ENCODE measurements around the gene RPS6KL1.
"Not testable (repeated sequence)": the region's sequence is repeated elsewhere in the genome, so short reads cannot be mapped to it uniquely, and the experiment has no call there.

The RPS6KL1 gene

GRCh38 chr14:74934476-74935359 lies 11.7 kb upstream of the RPS6KL1 start:
- DNase-seq (ENCODE audit: low spot score), result no peak

GRCh38 chr14:74934041-74934440 lies 11.0 kb upstream of the RPS6KL1 start:
- DNase-seq (ENCODE audit: low spot score), result no peak

DNA sequence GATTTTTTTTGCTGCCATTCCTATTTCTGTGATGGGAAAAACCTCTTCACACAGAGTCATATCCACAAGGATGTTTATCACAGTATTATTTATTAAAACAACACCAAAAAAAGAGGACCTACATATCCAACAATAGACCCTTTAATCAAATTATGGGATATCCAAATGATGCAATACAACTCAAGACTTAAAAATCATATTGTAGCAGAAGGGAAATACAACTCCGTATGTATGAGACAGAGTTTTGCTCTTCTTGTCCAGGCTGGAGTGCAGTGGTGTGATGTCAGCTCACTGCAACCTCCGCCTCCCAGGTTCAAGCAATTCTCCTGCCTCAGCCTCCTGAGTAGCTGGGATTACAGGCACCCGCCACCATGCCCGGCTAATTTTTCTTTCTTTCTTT lies 9.9 kb upstream of the RPS6KL1 start:
- DNase-seq (ENCODE audit: low spot score), result not testable (repeated sequence)

DNA sequence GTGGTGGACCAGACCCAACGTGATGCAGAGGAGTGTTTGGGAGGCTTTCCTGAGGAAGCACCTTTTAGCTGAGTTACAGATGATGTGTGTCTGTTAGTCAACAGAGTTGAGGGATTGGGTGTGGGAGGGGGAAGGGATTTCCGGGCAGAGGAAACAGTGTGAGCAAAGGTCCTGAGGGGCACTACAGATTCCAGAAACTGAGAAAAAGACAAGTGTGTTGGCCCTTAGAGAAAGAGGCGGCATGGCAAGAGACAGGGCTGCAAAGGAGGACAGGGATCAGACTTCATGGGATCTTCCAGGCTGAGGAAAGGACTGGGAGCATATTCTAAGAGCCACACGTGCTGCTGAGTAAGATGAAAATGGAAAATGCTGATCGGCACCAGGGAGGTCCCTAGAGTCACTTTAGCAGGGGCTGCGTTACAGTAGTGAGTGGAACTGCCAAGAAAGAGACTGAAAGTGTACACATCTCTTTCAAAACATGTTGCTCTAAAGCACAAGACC lies 9.4 kb upstream of the RPS6KL1 start:
- no peak for DNase-seq (ENCODE audit: low spot score)

- DNase-seq (ENCODE audit: low spot score), result not testable (repeated sequence)
These were observed 8.7 kb upstream of the RPS6KL1 start for GRCh38 chr14:74931744-74932143.

- no peak for DNase-seq (ENCODE audit: low spot score)
These were observed 6.2 kb upstream of the RPS6KL1 start for GRCh38 chr14:74929242-74929641.

- no peak for DNase-seq (ENCODE audit: low spot score)
These were observed 4.2 kb upstream of the RPS6KL1 start for GRCh38 chr14:74927225-74927624.

GRCh38 chr14:74924061-74924460 lies 1.0 kb upstream of the RPS6KL1 start:
- no peak for DNase-seq (ENCODE audit: low spot score)

- DNase-seq (ENCODE audit: low spot score), result no peak
These were observed 891 bp downstream of the RPS6KL1 start for GRCh38 chr14:74921987-74922751.

GRCh38 chr14:74921053-74921620 lies 1.9 kb downstream of the RPS6KL1 start:
- no peak for DNase-seq (ENCODE audit: low spot score)

- DNase-seq (ENCODE audit: low spot score), result no peak
These were observed 2.8 kb downstream of the RPS6KL1 start for GRCh38 chr14:74920281-74920680.

GRCh38 chr14:74919421-74920165 lies 3.5 kb downstream of the RPS6KL1 start:
- DNase-seq (ENCODE audit: low spot score), result no peak

GRCh38 chr14:74918380-74918779 lies 4.7 kb downstream of the RPS6KL1 start:
- no peak for DNase-seq (ENCODE audit: low spot score)

- no peak for DNase-seq (ENCODE audit: low spot score)
These were observed 5.4 kb downstream of the RPS6KL1 start for GRCh38 chr14:74917646-74918081.

GRCh38 chr14:74917178-74917543 lies 5.9 kb downstream of the RPS6KL1 start:
- DNase-seq (ENCODE audit: low spot score), result no peak

GRCh38 chr14:74915826-74916225 lies 7.2 kb downstream of the RPS6KL1 start:
- no peak for DNase-seq (ENCODE audit: low spot score)

DNA sequence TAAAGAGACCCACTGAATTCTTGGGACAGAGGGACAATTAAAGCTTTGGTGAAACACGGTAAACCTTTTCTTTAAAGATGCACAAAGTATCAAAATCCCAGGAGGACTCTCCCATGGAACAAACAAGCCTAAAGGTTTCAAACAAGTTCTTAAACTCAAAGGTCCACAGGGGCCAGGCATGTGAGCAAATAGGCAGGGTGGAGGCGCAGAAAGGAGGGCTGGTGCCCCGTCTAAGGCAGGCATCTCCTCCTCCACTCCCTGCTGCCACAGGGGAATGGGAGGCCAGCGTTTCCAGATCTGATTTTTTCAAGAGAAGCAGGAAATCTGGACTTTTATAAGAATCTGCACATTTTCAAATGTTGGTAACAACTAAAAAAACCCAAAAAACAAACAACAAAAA lies 7.6 kb downstream of the RPS6KL1 start:
- DNase-seq (ENCODE audit: low spot score), result no peak

- DNase-seq (ENCODE audit: low spot score), result peak; percentile 87
These were observed 9.0 kb downstream of the RPS6KL1 start for GRCh38 chr14:74913986-74914573.

DNA sequence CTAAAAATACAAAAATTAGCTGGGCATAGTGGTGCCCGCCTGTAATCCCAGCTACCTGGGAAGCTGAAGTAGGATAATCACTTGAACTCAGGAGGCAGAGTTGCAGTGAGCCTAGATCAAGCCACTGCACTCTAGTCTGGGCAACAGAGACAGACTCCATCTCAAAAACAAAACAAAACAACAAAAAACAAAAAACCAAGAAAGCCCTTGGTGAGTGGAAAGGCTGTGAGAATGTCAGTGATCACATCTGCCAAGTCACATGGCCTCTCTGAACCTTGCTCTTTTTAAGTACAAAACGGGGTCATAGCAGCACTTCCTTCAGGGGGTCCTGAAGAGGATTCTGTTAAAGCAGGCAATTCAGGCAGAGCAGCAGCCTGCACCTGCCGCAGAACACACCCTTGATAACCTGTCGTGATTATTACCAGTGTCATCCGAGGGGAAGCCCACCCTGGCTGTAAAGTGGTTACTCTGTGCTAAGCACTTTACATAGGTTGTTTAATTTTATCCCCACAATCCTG lies 9.6 kb downstream of the RPS6KL1 start:
- no peak for DNase-seq (ENCODE audit: low spot score)

DNA sequence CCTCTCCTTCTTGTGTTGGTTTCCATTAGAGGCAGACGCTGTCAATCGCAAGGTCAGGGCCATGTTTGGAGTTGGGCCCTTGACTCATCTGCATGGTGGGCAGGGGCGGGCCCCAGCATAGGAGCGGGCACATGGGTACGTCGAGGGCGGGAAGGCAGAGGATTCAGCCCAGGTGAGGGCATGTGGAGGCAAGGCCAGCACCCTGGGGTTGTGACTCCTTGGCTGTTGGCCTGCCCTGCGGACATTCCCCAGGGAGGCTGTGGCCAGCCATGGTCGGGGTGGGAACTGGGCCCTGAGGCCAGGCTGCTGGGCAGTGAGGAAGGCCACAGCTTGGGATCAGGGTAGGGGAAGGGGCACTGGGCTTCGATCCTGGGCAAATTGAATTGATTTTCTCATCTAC lies 10.3 kb downstream of the RPS6KL1 start:
- no peak for DNase-seq (ENCODE audit: low spot score)

GRCh38 chr14:74912111-74912510 lies 10.9 kb downstream of the RPS6KL1 start:
- no peak for DNase-seq (ENCODE audit: low spot score)
